ENCODE data around the gene METAP2.

DNA sequence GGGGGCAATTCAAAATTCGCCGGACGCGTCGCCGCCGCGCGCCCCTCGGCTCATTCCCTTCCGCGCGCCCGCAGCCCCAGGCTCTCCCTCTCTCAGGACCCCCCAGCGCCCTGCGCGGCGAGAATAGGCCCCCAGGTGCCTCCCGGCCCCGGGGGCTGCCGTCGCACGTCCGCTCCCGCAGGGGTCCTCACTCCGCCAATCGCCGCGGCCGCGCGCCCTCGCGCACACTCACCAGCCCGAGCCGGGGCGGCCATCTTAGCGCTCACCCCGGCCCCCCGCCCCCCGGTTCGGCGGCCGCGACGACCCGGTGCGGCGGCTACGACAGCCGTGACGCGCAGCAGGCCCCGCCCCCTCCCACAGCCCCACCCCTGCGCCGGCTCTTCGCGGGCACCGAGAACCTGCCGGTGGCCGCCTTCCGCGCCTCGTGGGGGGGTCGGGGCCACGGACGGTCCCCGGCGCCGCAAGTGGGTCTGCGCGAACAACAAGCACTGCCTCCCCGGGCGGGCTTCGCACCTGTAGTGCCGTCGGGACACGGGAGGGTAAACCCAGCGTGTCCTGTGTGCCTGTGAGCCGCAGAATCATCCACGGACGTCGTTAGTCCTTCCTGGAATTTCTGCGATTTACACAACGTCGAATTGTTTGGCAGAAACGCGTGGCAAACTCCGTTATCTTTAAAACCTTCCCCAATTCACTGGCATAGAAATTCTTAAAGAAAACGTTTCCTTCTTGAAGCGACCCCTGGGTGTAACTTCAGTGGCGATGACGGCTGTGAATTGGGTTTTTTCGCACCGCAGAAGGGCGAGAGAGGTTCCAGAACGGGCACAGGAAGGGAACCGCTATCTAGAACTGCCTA is 74.8 kb downstream of the METAP2 start:
- TF ChIP-seq CTCF (IDR thresholded peaks at IDR 0.05; ENCODE audit: insufficient read depth, low read length, poor library complexity, severe bottlenecking) = no peak
- TF ChIP-seq EZH2phosphoT487 (conservative IDR thresholded peaks at IDR 0.05; ENCODE audit: low read length) = no peak
